NCI-H748 (cell line): ENCODE results near the gene COX11.
A peak's percentile ranks its signal among the peaks of the same experiment; 100 is the strongest.

Source experiments
- DNase-seq: peaks from one replicate; lab custom pipeline; 2025; ENCODE audit not compliant: unreplicated experiment; lab: John Stamatoyannopoulos, UW

The COX11 gene

GRCh38 chr17:54968988-54969332, 506 bp upstream of the COX11 start:
- no peak for DNase-seq

GRCh38 chr17:54967621-54968261, 713 bp downstream of the COX11 start:
- DNase-seq = peak; percentile 25

GRCh38 chr17:54956791-54957190, 11.7 kb downstream of the COX11 start:
- DNase-seq = peak; percentile 7

GRCh38 chr17:54951286-54951685, 17.2 kb downstream of the COX11 start:
- DNase-seq = no peak

- DNase-seq = no peak
These were observed 18.3 kb downstream of the COX11 start for GRCh38 chr17:54950116-54950515.

GRCh38 chr17:54948380-54948779, 20.1 kb downstream of the COX11 start:
- no peak for DNase-seq

GRCh38 chr17:54947396-54947795, 21.1 kb downstream of the COX11 start:
- no peak for DNase-seq

GRCh38 chr17:54945671-54946070, 22.8 kb downstream of the COX11 start:
- no peak for DNase-seq

GRCh38 chr17:54945231-54945630, 23.2 kb downstream of the COX11 start:
- no peak for DNase-seq

GRCh38 chr17:54944796-54945195, 23.7 kb downstream of the COX11 start:
- DNase-seq = no peak

GRCh38 chr17:54941285-54941684, 27.2 kb downstream of the COX11 start:
- DNase-seq = no peak

- DNase-seq = no peak
These were observed 31.0 kb downstream of the COX11 start for GRCh38 chr17:54937426-54937825.

GRCh38 chr17:54937018-54937417, 31.4 kb downstream of the COX11 start:
- no peak for DNase-seq

- no peak for DNase-seq
These were observed 33.0 kb downstream of the COX11 start for GRCh38 chr17:54935471-54935870.

- no peak for DNase-seq
These were observed 34.5 kb downstream of the COX11 start for GRCh38 chr17:54933921-54934320.

GRCh38 chr17:54932711-54933110, 35.7 kb downstream of the COX11 start:
- no peak for DNase-seq

- no peak for DNase-seq
These were observed 40.9 kb downstream of the COX11 start for GRCh38 chr17:54927525-54927924.

GRCh38 chr17:54924405-54924804, 44.0 kb downstream of the COX11 start:
- no peak for DNase-seq

- DNase-seq = no peak
These were observed 47.6 kb downstream of the COX11 start for GRCh38 chr17:54920819-54921218.

- DNase-seq = no peak
These were observed 49.0 kb downstream of the COX11 start for GRCh38 chr17:54919425-54919824.

GRCh38 chr17:54916721-54917120, 51.7 kb downstream of the COX11 start:
- DNase-seq = no peak
